ENCODE data around the gene PDE4D. TPM values are rescaled to one million over a fixed set of nuclear protein-coding genes. Genes with fewer than 3 reads are reported as not detected.

Gene PDE4D
- total and polyA plus RNA-seq, 12 donors = 1.2 to 18.9 (median 2.1) TPM

DNA sequence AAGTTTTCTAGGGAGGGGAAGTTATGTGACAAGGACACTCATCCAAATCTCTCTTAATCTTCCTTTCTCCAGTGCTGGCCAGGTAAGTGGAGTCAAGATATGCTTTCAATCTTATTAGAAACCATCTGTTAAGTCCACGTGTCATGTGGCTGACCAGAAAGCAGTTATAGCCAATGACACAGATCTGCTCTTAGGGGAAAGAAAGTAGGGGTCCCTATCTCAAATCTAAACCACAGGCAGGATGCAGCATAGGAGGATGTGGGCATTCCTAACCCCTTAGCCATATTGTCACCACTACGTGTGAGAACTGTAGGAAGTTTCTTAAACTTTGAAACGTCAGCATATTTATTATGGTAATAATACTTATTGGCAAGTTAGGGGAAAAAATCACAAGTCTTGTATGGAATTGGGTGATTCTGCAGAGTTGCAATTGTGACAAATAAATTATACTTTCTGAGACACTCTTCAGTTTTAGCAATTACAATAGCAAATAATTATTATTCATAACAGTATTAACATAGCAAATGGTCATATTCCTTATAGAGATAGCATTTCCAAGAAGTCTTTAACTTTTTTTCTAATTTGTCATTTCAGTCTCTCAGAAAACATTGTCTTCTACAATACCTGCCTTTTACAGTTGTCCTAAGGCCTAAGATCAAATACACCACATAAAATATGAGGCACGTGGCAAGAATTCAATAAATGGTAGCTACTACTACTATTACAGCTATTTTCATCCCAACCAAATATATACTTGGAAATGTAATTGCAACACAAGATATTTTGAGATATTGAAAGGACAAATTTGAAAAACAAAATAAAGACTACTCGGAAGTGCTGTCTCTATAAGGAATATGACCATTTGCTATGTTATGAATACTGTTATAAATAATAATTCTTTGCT, 236.9 kb downstream of the PDE4D start:
- H3K27ac ChIP-seq = no peak overlapping the region
- H3K4me1 ChIP-seq (replicated peaks in 1 of 2) = no peaks in the 10 kb centered on the region
- DNase-seq = no peak
- no peaks in the 10 kb centered on the region for H3K36me3 ChIP-seq (replicated peaks in 1 of 2)
- H3K4me3 ChIP-seq = no peak overlapping the region
- no peaks in the 10 kb centered on the region for H3K9me3 ChIP-seq (replicated peaks in 1 of 3)
- 60 to 76% (median 63%) methylated on average over 5 of the region's 5 CpGs for WGBS, 4 donors
- no peaks in the 10 kb centered on the region for H3K27me3 ChIP-seq
- no peak for TF ChIP-seq POLR2A (IDR thresholded peaks at IDR 0.05)
- TF ChIP-seq, protein P1, sequence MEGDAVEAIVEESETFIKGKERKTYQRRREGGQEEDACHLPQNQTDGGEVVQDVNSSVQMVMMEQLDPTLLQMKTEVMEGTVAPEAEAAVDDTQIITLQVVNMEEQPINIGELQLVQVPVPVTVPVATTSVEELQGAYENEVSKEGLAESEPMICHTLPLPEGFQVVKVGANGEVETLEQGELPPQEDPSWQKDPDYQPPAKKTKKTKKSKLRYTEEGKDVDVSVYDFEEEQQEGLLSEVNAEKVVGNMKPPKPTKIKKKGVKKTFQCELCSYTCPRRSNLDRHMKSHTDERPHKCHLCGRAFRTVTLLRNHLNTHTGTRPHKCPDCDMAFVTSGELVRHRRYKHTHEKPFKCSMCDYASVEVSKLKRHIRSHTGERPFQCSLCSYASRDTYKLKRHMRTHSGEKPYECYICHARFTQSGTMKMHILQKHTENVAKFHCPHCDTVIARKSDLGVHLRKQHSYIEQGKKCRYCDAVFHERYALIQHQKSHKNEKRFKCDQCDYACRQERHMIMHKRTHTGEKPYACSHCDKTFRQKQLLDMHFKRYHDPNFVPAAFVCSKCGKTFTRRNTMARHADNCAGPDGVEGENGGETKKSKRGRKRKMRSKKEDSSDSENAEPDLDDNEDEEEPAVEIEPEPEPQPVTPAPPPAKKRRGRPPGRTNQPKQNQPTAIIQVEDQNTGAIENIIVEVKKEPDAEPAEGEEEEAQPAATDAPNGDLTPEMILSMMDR (IDR thresholded peaks at IDR 0.05) = no peak
- intact Hi-C loops (cut with DNase I) = no loop called here

GRCh38 chr5:59655693-59656309, 237.7 kb downstream of the PDE4D start:
- H3K27me3 ChIP-seq = no peaks in the 10 kb centered on the region
- no peaks in the 10 kb centered on the region for H3K9me3 ChIP-seq (replicated peaks in 1 of 3)
- no peak for DNase-seq
- WGBS, 4 donors = 59 to 81% (median 70%) methylated on average over 3 of the region's 3 CpGs
- intact Hi-C loops (cut with DNase I) = no loop called here
- TF ChIP-seq, protein P1 (IDR thresholded peaks at IDR 0.05) = no peak
- no peak for TF ChIP-seq POLR2A (IDR thresholded peaks at IDR 0.05)
- H3K36me3 ChIP-seq (replicated peaks in 1 of 2) = no peaks in the 10 kb centered on the region
- H3K4me1 ChIP-seq (replicated peaks in 1 of 2) = no peaks in the 10 kb centered on the region
- H3K27ac ChIP-seq = no peak overlapping the region
- H3K4me3 ChIP-seq = no peak overlapping the region

DNA sequence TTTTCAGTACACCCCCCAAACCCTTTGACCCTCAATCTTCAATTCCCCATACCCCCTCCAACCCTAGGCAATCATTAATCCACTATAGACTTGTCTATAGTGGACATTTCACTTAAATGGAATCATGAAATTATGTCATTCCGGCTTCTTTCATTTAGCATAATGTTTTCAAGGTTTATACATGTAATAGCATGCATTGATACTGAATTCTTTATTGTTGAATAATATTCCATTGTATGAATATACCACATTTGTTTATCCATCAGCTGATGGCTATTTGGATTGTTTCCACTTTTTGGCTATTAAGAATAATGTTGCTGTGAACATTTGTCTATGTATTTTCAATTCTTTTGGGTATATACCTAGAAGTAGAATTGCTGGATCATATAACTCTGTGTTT, 238.8 kb downstream of the PDE4D start:
- Histone ChIP-seq H3K4me3 (no peak overlapping the region), H3K4me1 (replicated peaks in 1 of 2) (no peaks in the 10 kb centered on the region), H3K36me3 (replicated peaks in 1 of 2) (no peaks in the 10 kb centered on the region), H3K9me3 (replicated peaks in 1 of 3) (no peaks in the 10 kb centered on the region), H3K27me3 (no peaks in the 10 kb centered on the region), H3K27ac (no peak overlapping the region)
- TF ChIP-seq POLR2A (IDR thresholded peaks at IDR 0.05) = no peak
- TF ChIP-seq, protein P1 (IDR thresholded peaks at IDR 0.05) = no peak
- WGBS, 4 donors = 93 to 96% (median 95%) methylated on average over 1 of the region's 1 CpG
- intact Hi-C loops (cut with DNase I) = no loop called here
- DNase-seq = no peak

- Histone ChIP-seq H3K4me1 (replicated peaks in 1 of 2) (no peaks in the 10 kb centered on the region), H3K4me3 (no peak overlapping the region), H3K27ac (no peak overlapping the region), H3K27me3 (no peaks in the 10 kb centered on the region), H3K9me3 (replicated peaks in 1 of 3) (no peaks in the 10 kb centered on the region), H3K36me3 (replicated peaks in 1 of 2) (no peaks in the 10 kb centered on the region)
- intact Hi-C loops (cut with DNase I) = no loop called here
- DNase-seq = no peak
- 78 to 90% (median 84%) methylated on average over 2 of the region's 2 CpGs for WGBS, 4 donors
- no peak for TF ChIP-seq POLR2A (IDR thresholded peaks at IDR 0.05)
- TF ChIP-seq, protein P1 (IDR thresholded peaks at IDR 0.05) = no peak
These were observed 241.1 kb downstream of the PDE4D start for GRCh38 chr5:59652449-59652848.
